ENCODE measurements around the gene RCL1.
"Not testable (repeated sequence)": the region's sequence is repeated elsewhere in the genome, so short reads cannot be mapped to it uniquely, and the experiment has no call there.

The RCL1 gene

GRCh38 chr9:4892501-4893194 is 99.9 kb downstream of the RCL1 start:
- Histone ChIP-seq H3K27ac (no peak overlapping the region), H4K20me1 (no peaks in the 10 kb centered on the region), H3K9me3 (no peaks in the 10 kb centered on the region), H3K9ac (no peak overlapping the region), H3K27me3 (no peaks in the 10 kb centered on the region), H3K36me3 (no peaks in the 10 kb centered on the region), H3K4me1 (no peaks in the 10 kb centered on the region), H3K4me2 (no peak overlapping the region), H3K4me3 (no peak overlapping the region)
- no peak for TF ChIP-seq Cebpa-rat (IDR thresholded peaks at IDR 0.05)

DNA sequence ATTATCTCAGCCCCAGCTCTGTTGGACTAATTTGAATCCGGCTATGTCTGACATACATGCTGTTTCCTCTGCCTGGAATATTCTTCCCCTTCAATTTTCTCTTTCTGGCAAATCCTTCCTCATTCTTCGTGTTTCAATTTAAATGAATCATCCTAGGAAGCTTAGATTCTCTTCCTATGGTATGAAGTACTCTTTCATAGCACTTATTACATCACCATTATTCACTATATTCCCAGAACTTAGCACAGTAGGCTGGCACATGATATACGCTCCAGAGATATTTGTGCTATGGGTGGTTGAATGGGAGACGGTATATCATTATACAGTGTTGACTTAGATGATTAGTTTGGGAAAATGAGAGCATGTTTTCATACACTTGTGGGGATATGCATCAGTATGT is 101.3 kb downstream of the RCL1 start:
- Histone ChIP-seq H3K4me3 (no peak overlapping the region), H3K4me2 (no peak overlapping the region), H3K27ac (no peak overlapping the region), H3K27me3 (no peaks in the 10 kb centered on the region), H3K9me3 (no peaks in the 10 kb centered on the region), H4K20me1 (no peaks in the 10 kb centered on the region), H3K9ac (no peak overlapping the region), H3K36me3 (no peaks in the 10 kb centered on the region), H3K4me1 (no peaks in the 10 kb centered on the region)
- no peak for TF ChIP-seq Cebpa-rat (IDR thresholded peaks at IDR 0.05)

DNA sequence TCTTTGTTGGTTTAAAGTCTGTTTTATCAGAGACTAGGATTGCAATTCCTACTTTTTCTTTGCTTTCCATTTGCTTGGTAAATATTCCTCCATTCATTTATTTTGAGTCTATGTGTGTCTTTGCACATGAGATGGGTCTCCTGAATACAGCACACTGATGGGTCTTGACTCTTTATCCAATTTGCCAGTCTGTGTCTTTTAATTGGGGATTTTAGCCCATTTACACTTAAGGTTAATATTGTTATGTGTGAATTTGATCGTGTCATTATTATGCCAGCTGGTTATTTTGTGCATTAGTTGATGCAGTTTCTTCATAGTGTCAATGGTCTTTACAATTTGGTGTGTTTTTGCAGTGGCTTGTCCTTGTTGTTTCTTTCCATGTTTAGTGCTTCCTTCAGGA is 107.1 kb downstream of the RCL1 start:
- not testable (repeated sequence) for H4K20me1 ChIP-seq, H3K4me3 ChIP-seq, H3K9ac ChIP-seq, H3K9me3 ChIP-seq, H3K4me1 ChIP-seq, H3K27ac ChIP-seq, H3K36me3 ChIP-seq, H3K4me2 ChIP-seq, H3K27me3 ChIP-seq

- H3K36me3 ChIP-seq, H3K9ac ChIP-seq, H3K4me2 ChIP-seq, H3K4me3 ChIP-seq, H4K20me1 ChIP-seq, H3K4me1 ChIP-seq, H3K27me3 ChIP-seq, H3K9me3 ChIP-seq, H3K27ac ChIP-seq: not testable (repeated sequence)
Measured at GRCh38 chr9:4901401-4902134, 108.8 kb downstream of the RCL1 start.

DNA sequence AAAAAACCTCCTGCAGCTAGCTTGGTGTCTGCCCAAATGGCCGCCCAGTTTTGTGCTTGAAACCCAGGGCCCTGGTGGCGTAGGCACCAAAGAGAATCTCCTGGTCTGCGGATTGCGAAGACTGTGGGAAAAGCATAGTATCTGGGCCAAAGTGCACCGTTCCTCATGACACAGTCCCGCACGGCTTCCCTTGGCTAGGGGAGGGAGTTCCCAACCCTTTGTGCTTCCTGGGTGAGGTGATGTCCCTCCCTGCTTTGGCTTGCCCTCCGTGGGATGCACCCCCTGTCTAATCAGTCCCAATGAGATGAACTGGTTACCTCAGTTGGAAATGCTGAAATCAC is 109.4 kb downstream of the RCL1 start:
- Histone ChIP-seq H3K9me3 (0 out of 2 replicates have a peak, but pooled peaks cover 5% of the 10 kb centered on the region), H3K27me3 (no peaks in the 10 kb centered on the region), H4K20me1 (no peaks in the 10 kb centered on the region), H3K27ac (no peak overlapping the region), H3K4me1 (peaks cover 5% of the 10 kb centered on the region; the same call in 1 of the 2 replicates), H3K4me3 (no peak overlapping the region), H3K4me2 (no peak overlapping the region), H3K9ac (no peak overlapping the region), H3K36me3 (no peaks in the 10 kb centered on the region)
- TF ChIP-seq Cebpa-rat (IDR thresholded peaks at IDR 0.05), result no peak

GRCh38 chr9:4904322-4905134 is 111.8 kb downstream of the RCL1 start:
- no peak overlapping the region for H3K4me3 ChIP-seq
- no peak overlapping the region for H3K27ac ChIP-seq
- no peak for TF ChIP-seq Cebpa-rat (IDR thresholded peaks at IDR 0.05)

DNA sequence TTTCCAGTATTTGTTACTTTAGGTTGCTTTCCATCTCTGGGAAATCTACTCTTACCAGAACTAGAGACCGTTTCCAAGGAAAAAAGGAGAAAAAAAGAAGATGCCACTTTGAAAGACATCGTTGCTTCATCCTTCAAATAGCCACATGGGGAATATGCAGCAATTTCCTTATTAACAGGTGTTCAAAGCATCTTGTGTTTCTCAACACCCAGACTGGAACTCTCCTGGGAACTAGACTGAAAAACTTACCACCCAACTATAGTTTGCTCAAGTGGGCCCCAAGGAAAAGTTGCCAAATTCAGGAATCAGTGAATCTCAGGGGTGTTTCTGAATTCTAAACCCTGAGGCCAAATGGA is 112.4 kb downstream of the RCL1 start:
- no peak overlapping the region for H3K4me2 ChIP-seq
- H3K27ac ChIP-seq, result no peak overlapping the region
- TF ChIP-seq Cebpa-rat (IDR thresholded peaks at IDR 0.05), result no peak

More at GRCh38 chr9:4904322-4905134, 111.8 kb downstream of the RCL1 start:
- Histone ChIP-seq H3K9me3 (0 out of 2 replicates have a peak, but pooled peaks cover 5% of the 10 kb centered on the region), H4K20me1 (no peaks in the 10 kb centered on the region), H3K27me3 (no peaks in the 10 kb centered on the region), H3K9ac (no peak overlapping the region), H3K4me2 (no peak overlapping the region), H3K36me3 (no peaks in the 10 kb centered on the region), H3K4me1 (peaks cover 5% of the 10 kb centered on the region; the same call in 1 of the 2 replicates)

More for the DNA sequence above, 112.4 kb downstream of the RCL1 start:
- Histone ChIP-seq H3K9ac (no peak overlapping the region), H4K20me1 (no peaks in the 10 kb centered on the region), H3K4me1 (peaks cover 5% of the 10 kb centered on the region; the same call in 1 of the 2 replicates), H3K4me3 (no peak overlapping the region), H3K27me3 (no peaks in the 10 kb centered on the region), H3K36me3 (no peaks in the 10 kb centered on the region), H3K9me3 (0 out of 2 replicates have a peak, but pooled peaks cover under 1% of the 10 kb centered on the region)

All from BLaER1 (cell line).